IPS-20b (cell line): ENCODE measurements around the gene DNAH2.
"Not testable (repeated sequence)": the region's sequence is repeated elsewhere in the genome, so short reads cannot be mapped to it uniquely, and the experiment has no call there.

Experiments
- H3K27ac ChIP-seq: one replicate; pipeline ENCODE4 v1.5.1; 2013; ENCODE audit warnings: low read length
- H3K27me3 ChIP-seq: 2 replicates; pipeline ENCODE4 v1.6.1; 2013; ENCODE audit warnings: mild to moderate bottlenecking, low read length, inconsistent platforms; ENCODE audit not compliant: insufficient read depth
- H3K36me3 ChIP-seq: 2 replicates; pipeline ENCODE4 v1.6.1; 2013; ENCODE audit warnings: low read depth, mild to moderate bottlenecking, inconsistent platforms, low read length, moderate library complexity; ENCODE audit not compliant: insufficient read depth
- H3K4me1 ChIP-seq: 2 replicates; pipeline ENCODE4 v1.6.1; 2013; ENCODE audit warnings: mild to moderate bottlenecking, control low read depth, inconsistent platforms, low read length, moderate library complexity; ENCODE audit not compliant: insufficient read depth
- H3K4me3 ChIP-seq: 2 replicates; pipeline ENCODE4 v1.5.1; 2013; ENCODE audit warnings: mild to moderate bottlenecking, low read length, inconsistent platforms
- H3K9ac ChIP-seq: 2 replicates; pipeline ENCODE4 v1.6.1; 2013; ENCODE audit warnings: low read depth, mild to moderate bottlenecking, inconsistent platforms, low read length, moderate library complexity
- H3K9me3 ChIP-seq: 2 replicates; pipeline ENCODE4 v1.6.1; 2013; ENCODE audit warnings: mild to moderate bottlenecking, low read depth, low read length, inconsistent platforms; ENCODE audit not compliant: insufficient read depth

The DNAH2 gene

DNA sequence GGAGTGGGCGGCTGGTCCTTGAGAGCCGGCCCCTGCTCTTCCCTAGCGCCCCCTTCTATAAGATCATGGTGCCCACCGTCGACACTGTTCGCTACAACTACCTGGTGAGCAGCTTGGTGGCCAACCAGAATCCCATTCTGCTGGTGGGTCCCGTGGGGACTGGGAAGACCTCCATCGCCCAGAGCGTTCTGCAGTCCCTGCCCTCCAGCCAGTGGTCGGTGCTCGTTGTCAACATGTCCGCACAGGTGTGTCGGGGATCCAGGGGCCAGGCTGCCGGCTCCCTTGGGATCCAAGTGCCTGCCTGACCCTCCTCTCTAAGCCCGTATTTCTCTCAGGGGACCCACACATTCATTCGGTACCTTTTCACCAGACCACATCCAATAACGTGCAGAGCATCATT, 75.1 kb downstream of the DNAH2 start:
- Histone ChIP-seq H3K36me3 (no peaks in the 10 kb centered on the region), H3K9me3 (no peaks in the 10 kb centered on the region), H3K4me3 (no peak overlapping the region), H3K9ac (no peak overlapping the region), H3K4me1 (no peaks in the 10 kb centered on the region), H3K27ac (no peak overlapping the region), H3K27me3 (no peaks in the 10 kb centered on the region)

DNA sequence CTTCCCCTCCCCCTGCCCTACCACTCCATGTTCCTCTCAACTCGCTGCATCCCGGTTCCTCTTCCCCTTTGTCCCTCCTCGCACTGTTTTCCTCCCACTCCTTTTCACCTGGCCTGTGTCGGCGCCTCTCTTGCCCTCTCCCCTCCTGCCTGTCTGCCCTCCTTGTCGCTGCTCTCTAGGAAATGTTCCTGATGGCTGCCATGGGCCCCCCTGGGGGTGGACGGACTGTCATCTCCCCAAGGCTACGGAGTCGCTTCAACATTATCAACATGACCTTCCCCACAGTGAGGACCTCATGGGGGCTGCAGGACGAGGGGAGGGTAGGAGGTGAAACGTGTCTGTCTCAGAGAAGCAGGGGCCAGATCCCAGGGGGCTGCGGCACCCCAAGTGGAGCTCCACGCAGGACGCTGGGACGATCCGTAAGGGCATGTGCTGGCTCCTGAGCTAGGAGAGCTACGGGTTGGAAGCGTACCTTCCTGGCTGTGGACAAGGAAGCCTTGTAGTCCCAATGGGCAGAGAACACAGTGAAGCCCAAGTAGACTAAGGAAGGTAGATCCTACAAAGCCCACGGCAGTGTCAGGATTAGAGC, 76.6 kb downstream of the DNAH2 start:
- Histone ChIP-seq H3K9ac (no peak overlapping the region), H3K36me3 (no peaks in the 10 kb centered on the region), H3K4me3 (no peak overlapping the region), H3K4me1 (no peaks in the 10 kb centered on the region), H3K27ac (no peak overlapping the region), H3K9me3 (no peaks in the 10 kb centered on the region), H3K27me3 (no peaks in the 10 kb centered on the region)

- H3K36me3 ChIP-seq: no peaks in the 10 kb centered on the region
- H3K27ac ChIP-seq: no peak overlapping the region
- H3K9ac ChIP-seq: no peak overlapping the region
- H3K4me1 ChIP-seq: no peaks in the 10 kb centered on the region
- no peak overlapping the region for H3K4me3 ChIP-seq
- no peaks in the 10 kb centered on the region for H3K9me3 ChIP-seq
- no peaks in the 10 kb centered on the region for H3K27me3 ChIP-seq
Measured at GRCh38 chr17:7797976-7798375, 80.4 kb downstream of the DNAH2 start.

- H3K27ac ChIP-seq: no peak overlapping the region
- H3K4me3 ChIP-seq: no peak overlapping the region
- no peaks in the 10 kb centered on the region for H3K36me3 ChIP-seq
Measured at GRCh38 chr17:7798839-7799238, 81.3 kb downstream of the DNAH2 start.

GRCh38 chr17:7803981-7804380, 86.4 kb downstream of the DNAH2 start:
- no peaks in the 10 kb centered on the region for H3K9me3 ChIP-seq
- no peaks in the 10 kb centered on the region for H3K36me3 ChIP-seq
- H3K9ac ChIP-seq: no peak overlapping the region
- H3K27ac ChIP-seq: no peak overlapping the region
- no peak overlapping the region for H3K4me3 ChIP-seq
- no peaks in the 10 kb centered on the region for H3K27me3 ChIP-seq
- no peaks in the 10 kb centered on the region for H3K4me1 ChIP-seq

More at GRCh38 chr17:7798839-7799238, 81.3 kb downstream of the DNAH2 start:
- H3K4me1 ChIP-seq: no peaks in the 10 kb centered on the region
- H3K9ac ChIP-seq: no peak overlapping the region
- H3K9me3 ChIP-seq: no peaks in the 10 kb centered on the region
- H3K27me3 ChIP-seq: no peaks in the 10 kb centered on the region

GRCh38 chr17:7806587-7806986, 89.0 kb downstream of the DNAH2 start:
- H3K4me3 ChIP-seq: no peak overlapping the region
- H3K9me3 ChIP-seq: no peaks in the 10 kb centered on the region
- H3K27me3 ChIP-seq: no peaks in the 10 kb centered on the region
- no peak overlapping the region for H3K27ac ChIP-seq
- H3K36me3 ChIP-seq: no peaks in the 10 kb centered on the region
- no peak overlapping the region; the same call in 1 of the 2 replicates for H3K9ac ChIP-seq
- H3K4me1 ChIP-seq: no peaks in the 10 kb centered on the region

DNA sequence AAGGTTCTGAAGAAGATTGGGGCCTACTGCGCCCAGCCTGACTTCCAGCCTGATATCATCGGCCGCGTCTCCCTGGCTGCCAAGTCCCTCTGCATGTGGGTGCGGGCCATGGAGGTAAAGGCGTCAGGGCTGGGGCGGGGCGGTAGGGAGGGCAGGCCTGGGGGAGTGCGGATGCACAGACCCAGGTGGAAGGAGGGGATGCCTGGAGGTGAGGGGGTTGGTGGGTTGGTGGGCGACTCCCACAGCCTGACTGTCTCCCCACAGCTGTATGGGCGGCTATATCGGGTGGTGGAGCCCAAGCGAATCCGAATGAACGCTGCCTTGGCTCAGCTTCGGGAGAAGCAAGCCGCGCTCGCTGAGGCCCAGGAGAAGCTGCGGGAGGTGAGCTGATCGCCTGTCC, 89.7 kb downstream of the DNAH2 start:
- Histone ChIP-seq H3K4me3 (no peak overlapping the region), H3K4me1 (no peaks in the 10 kb centered on the region), H3K9me3 (no peaks in the 10 kb centered on the region)

GRCh38 chr17:7809086-7809790, 91.7 kb downstream of the DNAH2 start:
- Histone ChIP-seq H3K9ac (no peak overlapping the region), H3K27me3 (no peaks in the 10 kb centered on the region), H3K27ac (no peak overlapping the region), H3K9me3 (no peaks in the 10 kb centered on the region), H3K36me3 (no peaks in the 10 kb centered on the region), H3K4me3 (no peak overlapping the region), H3K4me1 (no peaks in the 10 kb centered on the region)

More for the DNA sequence above, 89.7 kb downstream of the DNAH2 start:
- Histone ChIP-seq H3K27me3 (no peaks in the 10 kb centered on the region), H3K9ac (no peak overlapping the region), H3K36me3 (no peaks in the 10 kb centered on the region), H3K27ac (no peak overlapping the region)

DNA sequence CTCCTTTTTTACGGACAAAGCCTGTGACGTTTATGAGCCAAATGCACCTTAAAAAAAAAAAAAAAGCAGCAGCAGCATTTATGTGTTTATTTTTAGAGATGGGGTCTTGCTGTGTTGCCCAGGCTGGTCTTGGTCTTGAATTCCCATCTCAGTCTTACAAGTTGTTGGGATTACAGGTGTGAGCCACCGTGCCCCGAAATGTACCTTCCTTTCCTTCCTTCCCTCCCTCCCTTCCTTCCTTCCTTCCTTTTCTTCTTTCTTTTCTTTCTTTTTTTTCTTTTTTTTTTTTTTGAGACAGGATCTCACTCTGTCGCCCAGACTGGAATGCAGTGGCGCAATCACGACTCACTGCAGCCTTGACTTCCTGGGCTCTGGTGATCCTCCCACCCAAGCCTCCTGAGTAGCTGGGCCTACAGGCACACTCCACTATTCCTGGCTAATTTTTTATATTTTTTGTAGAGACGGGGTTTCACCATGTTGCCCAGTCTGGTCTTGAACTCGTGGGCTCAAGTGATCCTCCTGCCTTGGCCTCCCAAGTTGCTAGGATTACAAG, 92.3 kb downstream of the DNAH2 start:
- H3K4me1 ChIP-seq, H3K27me3 ChIP-seq, H3K27ac ChIP-seq, H3K36me3 ChIP-seq, H3K9ac ChIP-seq, H3K4me3 ChIP-seq, H3K9me3 ChIP-seq: not testable (repeated sequence)

GRCh38 chr17:7811251-7811650, 93.7 kb downstream of the DNAH2 start:
- H3K4me1 ChIP-seq: no peaks in the 10 kb centered on the region
- no peak overlapping the region for H3K27ac ChIP-seq
- no peak overlapping the region for H3K9ac ChIP-seq
- H3K9me3 ChIP-seq: no peaks in the 10 kb centered on the region
- H3K4me3 ChIP-seq: no peak overlapping the region
- no peaks in the 10 kb centered on the region for H3K27me3 ChIP-seq
- no peaks in the 10 kb centered on the region for H3K36me3 ChIP-seq

DNA sequence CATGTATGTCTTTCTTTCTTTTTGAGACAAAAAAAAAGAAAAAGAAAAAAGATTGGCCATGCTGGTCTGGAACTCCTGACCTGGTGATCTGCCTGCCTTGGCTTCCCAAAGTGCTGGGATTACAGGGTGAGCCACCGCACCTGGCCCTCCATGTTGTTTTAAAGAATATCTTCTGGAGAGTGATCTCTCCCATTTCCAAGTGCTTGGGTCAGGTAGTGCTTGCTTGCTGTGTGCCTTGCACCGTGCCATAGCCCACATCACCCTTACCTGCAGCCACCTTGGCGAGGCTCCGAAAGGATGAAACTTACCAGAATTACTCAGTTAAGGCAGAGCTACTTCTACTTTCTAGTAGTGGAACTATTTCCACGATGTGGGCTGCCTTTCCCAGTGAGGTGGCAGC, 97.4 kb downstream of the DNAH2 start:
- Histone ChIP-seq H3K4me1 (no peaks in the 10 kb centered on the region), H3K27ac (no peak overlapping the region), H3K9ac (no peak overlapping the region), H3K27me3 (no peaks in the 10 kb centered on the region), H3K36me3 (no peaks in the 10 kb centered on the region), H3K4me3 (no peak overlapping the region), H3K9me3 (no peaks in the 10 kb centered on the region)

DNA sequence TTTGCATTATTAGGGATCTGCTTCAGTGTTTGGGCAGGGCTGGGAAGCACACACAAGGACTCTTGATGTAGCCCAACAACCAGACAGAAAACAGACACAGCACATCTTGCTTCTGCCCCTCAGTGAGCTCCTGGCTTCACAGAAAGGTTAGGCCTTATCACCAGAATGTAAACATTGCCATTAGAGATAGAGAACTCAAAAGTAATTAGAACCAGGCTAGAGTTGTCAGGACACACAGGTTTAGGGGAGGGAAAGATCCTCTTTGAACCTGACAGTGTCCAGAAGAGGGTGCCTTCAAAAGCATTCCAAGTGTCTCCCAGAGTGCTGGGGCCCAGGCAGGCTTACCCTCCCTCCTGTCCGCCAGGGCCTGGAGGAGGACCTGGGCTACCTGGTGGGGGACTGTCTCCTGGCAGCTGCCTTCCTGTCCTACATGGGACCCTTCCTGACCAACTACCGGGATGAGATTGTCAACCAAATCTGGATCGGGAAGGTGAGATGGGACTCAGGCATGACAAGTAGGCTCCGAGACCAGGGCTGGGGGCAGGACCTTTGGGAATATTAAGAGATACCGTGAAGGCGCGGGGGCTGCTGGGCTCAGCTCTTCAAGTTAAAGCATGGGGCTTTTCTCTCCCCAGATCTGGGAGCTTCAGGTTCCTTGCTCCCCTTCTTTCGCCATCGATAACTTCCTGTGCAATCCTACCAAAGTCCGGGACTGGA, 99.5 kb downstream of the DNAH2 start:
- Histone ChIP-seq H3K27ac (no peak overlapping the region), H3K4me3 (no peak overlapping the region), H3K27me3 (peaks cover 5% of the 10 kb centered on the region; the same call in 1 of the 2 replicates), H3K9me3 (no peaks in the 10 kb centered on the region), H3K36me3 (no peaks in the 10 kb centered on the region), H3K4me1 (no peaks in the 10 kb centered on the region), H3K9ac (no peak overlapping the region)
